Mesenteric fat pad (tissue), 1 donor: ENCODE measurements around the gene TDRD1. TPM values are rescaled to one million over a fixed set of nuclear protein-coding genes. Genes with fewer than 3 reads are reported as not detected.

Experiments used
- DNase-seq: peaks from one replicate; pipeline ENCODE4 v3.0.0-alpha.2; 2020; ENCODE audit warnings: low spot score
- total RNA-seq: library from RNA; stranded (reverse); fragmentation: NEBNext Ultra II Directional; extraction: Animal tissue kit (Norgen Biotek cat#: 25700); gene quantifications from one replicate; pipeline ENCODE4 v1.2.1, GENCODE V29; 2021
- donor health status: DM: yes; HTN: yes; CAD: no.

TDRD1 gene
- total RNA-seq, 1 donor from 2014 or later = 0.16 TPM

- no peak for DNase-seq
Observed at GRCh38 chr10:114265392-114266053, 86.4 kb downstream of the TDRD1 start.

GRCh38 chr10:114266521-114266920 lies 87.4 kb downstream of the TDRD1 start:
- no peak for DNase-seq

GRCh38 chr10:114271075-114271778 lies 92.1 kb downstream of the TDRD1 start:
- peak; percentile 35 for DNase-seq

GRCh38 chr10:114271779-114272167 lies 92.6 kb downstream of the TDRD1 start:
- DNase-seq = peak; percentile 41

- DNase-seq = peak; percentile 53
Observed at GRCh38 chr10:114272696-114273095, 93.5 kb downstream of the TDRD1 start.

GRCh38 chr10:114273910-114274309 lies 94.8 kb downstream of the TDRD1 start:
- peak; percentile 49 for DNase-seq

DNA sequence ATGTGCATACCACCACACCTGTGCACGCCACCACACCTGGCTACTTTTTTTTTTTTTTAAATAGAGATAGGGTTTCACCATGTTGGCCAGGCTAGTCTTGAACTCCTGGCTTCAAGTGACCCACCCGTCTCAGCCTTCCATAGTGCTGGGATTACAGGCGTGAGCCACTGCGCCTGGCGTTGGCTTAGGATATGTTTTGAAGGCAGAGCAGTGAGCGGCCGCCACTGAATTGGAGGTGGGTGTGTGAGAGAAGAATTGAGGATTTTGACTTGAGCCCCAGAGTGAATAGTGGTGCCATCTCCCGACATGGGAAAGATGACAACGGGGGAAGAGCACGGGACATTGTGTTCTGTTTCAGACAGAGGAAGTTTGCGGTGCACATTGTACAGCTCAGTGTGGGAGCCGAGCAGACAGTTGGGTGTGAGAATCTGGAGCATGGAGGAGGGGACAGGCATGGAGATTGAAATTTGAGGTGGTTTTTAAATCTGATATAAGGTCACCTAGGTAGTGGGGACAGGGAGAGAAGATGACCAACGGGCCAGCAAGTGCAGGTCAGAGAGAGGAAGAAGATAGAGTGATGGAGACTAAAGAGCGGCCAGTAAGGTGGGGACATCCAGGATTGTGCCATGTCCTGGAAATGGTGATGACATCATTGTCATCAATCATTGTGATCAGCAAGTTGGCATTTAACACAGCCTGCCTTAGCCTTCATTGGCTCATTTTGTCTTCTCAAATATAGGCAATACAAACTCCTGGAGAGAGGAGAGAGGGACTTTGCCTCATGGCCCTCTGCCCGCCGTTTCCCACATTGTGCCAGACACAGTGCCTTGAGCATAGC lies 95.7 kb downstream of the TDRD1 start:
- DNase-seq = peak; percentile 53

- DNase-seq = peak; percentile 55
Observed at GRCh38 chr10:114276066-114276465, 96.9 kb downstream of the TDRD1 start.

- peak; percentile 79 for DNase-seq
Observed at GRCh38 chr10:114276671-114277070, 97.5 kb downstream of the TDRD1 start.

DNA sequence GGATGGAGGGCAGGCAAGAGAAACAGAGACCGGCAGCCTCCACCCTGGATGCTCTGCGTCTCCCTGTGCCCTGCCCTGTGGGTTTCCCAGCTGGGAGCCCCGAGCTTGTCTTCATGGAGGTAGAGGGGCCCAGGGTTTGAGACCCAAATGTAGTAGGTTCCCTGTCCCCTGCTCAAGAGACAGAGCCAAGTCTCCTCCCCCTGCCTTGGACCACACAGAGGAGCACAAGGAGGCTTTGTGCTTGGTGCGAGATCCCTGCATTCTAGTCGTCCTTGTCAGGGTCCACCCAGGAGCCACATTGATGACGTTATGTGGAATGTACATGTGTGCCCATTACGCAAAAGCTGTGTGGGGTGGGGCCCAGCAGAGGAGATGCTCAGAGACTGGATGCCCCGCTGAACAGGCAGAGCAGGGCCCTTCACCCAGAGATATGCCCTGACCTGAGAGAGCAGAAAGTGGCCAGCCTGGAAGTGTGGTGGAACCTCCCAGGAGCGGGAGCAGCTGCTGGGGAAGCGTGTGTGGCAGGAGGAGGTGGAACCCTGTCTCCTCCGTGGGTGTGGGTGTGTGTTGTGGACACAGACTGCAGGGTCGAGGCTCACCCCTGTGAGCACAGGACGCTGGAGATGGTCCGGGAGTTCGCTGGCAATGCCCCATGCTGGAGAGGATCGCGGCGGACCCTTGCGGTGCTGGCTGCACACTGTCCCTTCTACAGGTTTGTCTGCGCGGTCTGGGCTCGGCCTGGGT lies 99.2 kb downstream of the TDRD1 start:
- DNase-seq = peak; percentile 89

DNA sequence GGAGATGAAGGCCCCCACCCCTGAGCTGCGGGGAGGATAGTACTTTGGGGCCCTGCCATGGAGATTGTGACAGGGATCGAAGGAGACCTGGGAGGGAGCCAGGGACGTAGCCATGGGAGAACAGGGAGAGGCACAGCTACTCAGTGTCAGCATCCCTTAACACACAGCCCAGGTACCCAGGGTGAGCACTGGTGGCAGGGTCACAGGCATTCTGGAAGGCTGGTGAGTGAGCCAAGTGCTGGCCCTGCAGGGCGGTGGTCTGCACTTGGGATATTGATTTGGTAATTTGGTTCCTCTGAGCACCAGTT lies 99.7 kb downstream of the TDRD1 start:
- no peak for DNase-seq

- DNase-seq = peak; percentile 47
Observed at GRCh38 chr10:114279289-114279688, 100.1 kb downstream of the TDRD1 start.

GRCh38 chr10:114279901-114280644 lies 100.9 kb downstream of the TDRD1 start:
- peak; percentile 67 for DNase-seq

DNA sequence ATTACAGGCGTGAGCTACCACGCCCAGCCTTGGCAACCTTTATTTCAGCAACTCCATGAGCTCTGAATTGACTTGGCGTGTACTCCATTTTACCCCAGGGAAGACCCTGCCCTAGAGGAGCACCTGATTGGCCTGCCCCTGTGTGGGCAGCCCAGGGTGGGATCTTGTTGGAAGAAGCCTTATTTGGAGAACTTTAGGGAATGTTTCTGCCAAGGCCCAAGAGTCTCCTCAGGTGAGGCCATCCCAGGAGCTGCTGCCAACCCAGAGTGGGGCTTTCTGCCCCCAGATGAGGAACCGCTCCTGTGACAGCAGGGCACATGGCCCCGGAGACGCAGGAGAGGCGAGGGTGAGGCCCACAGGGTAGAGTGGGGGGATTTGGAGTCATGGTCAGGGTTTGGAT lies 101.9 kb downstream of the TDRD1 start:
- DNase-seq = peak; percentile 14

DNA sequence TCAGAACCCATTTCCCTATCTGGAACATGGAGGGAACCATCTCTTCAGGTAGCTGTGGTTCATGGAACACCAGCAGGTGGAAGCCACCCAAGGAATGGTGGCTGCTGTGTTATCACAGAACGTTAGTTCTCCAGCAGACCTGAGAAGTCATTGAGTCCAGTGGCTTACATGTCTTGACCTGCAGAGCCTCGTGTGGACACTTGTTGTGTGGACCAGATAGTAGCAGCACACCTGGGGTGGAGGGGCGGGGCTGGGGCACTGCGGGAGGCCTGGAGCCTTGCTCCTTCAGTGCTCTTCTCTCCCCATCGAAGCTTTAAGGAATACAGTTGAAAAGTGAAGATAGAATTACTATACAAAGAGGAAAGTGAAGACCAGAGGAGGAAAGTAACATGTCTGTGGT lies 102.3 kb downstream of the TDRD1 start:
- DNase-seq = peak; percentile 26

Other genes starting within 250 kb of the TDRD1 start
- 14.1 TPM for gene ADRB1, start 135.5 kb upstream of the TDRD1 start, total RNA-seq
- gene CCDC186, start 5.2 kb upstream of the TDRD1 start, total RNA-seq = 19.4 TPM
- 0.19 TPM for gene VWA2, start 59.9 kb downstream of the TDRD1 start, total RNA-seq
- 3.9 TPM for gene AFAP1L2, start 225.1 kb downstream of the TDRD1 start, total RNA-seq